ENCODE data around the gene PARP4.
"Not testable (repeated sequence)": the region's sequence is repeated elsewhere in the genome, so short reads cannot be mapped to it uniquely, and the experiment has no call there.

The PARP4 gene

DNA sequence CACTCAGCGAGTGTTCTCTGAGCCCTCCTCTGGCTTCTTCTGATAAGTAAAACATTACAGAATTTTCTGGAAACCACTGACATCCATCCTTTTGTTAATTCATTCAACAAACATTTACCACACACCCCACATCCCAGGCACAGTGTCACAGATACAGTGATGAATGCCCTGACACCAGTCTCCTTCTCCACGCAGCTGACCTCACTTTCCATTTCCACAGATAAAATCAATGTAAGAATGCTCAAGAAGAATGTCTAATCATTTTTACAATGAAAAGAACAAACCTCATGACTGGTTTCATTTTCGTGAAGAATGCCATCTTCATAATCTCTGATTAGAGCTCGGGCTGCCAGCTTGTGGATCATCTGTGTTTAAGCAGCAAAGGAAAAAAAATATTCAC, 69.2 kb downstream of the PARP4 start:
- no peak for DNase-seq (ENCODE audit: extremely low read depth, low read depth)
- H3K4me3 ChIP-seq (replicated peaks; ENCODE audit: low read depth, low read length) = no peak overlapping the region
- no peak for TF ChIP-seq CTCF (IDR thresholded peaks at IDR 0.05; ENCODE audit: low read depth, low read length, missing control alignments)

DNA sequence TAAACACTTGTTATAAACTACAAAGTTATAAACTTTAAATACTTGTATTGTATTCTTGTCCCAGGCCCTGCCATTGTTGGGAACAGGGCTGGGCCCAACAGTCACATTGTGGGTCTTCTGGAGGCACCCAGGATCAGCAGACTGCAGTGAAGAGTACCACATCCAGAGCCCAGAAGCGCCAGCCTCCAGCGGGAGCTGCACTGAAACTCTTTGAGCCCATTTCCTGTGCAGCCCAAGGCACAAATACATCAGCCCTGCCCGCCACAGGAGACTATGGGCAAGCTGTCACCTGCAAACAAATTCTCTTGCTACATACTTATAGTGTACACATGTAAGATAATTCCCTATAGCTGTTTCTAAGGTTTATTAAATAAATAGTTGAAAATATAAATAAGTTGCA, 86.5 kb downstream of the PARP4 start:
- not testable (repeated sequence) for H3K4me3 ChIP-seq (replicated peaks; ENCODE audit: low read depth, low read length); DNase-seq (ENCODE audit: extremely low read depth, low read depth)

DNA sequence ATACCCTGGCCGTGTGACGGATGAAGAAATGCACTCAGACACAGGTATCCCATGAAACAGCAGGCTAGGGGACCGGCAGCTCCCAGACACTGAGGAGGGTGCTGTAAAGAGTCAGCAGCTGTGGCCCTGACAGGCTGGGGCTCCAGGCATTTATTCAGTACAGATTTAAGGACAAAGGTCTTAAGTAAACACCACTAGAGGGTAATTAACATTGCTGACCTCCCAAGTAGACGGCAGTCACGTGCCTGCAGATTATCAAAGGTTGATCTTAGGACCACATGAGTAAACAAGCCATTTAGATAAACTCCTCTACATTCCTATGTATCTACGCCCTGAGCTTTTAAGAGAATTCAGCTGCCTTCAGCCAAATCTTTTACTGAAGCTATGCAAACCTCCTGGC, 92.9 kb downstream of the PARP4 start:
- DNase-seq (ENCODE audit: extremely low read depth, low read depth); H3K4me3 ChIP-seq (replicated peaks; ENCODE audit: low read depth, low read length): not testable (repeated sequence)

DNA sequence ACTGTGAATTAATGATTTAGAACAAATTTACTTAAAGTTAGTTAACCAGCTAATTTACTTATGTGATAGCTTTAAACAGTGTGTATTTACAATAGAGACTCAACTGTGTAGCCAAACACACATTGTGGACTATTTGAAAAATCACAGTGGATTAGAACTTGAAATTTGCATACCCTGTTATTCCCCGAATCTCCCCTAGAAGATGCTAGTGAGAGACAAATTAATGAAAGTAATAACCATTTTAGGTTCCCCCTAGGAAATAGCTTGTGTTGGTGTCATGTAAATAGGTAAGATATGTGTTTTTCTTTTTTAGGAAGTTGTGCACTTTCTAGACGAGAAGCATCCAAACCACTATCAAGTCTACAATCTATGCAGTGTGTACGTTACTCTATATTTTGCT, 104.7 kb downstream of the PARP4 start:
- no peak for DNase-seq (ENCODE audit: extremely low read depth, low read depth)
- no peak overlapping the region for H3K4me3 ChIP-seq (replicated peaks; ENCODE audit: low read depth, low read length)
- TF ChIP-seq CTCF (IDR thresholded peaks at IDR 0.05; ENCODE audit: low read depth, low read length, missing control alignments) = no peak

- TF ChIP-seq CTCF (IDR thresholded peaks at IDR 0.05; ENCODE audit: low read depth, low read length, missing control alignments) = no peak
- no peak for DNase-seq (ENCODE audit: extremely low read depth, low read depth)
- H3K4me3 ChIP-seq (replicated peaks; ENCODE audit: low read depth, low read length) = no peak overlapping the region
Measured at GRCh38 chr13:24406524-24406923, 106.1 kb downstream of the PARP4 start.

- no peak overlapping the region for H3K4me3 ChIP-seq (replicated peaks; ENCODE audit: low read depth, low read length)
- TF ChIP-seq CTCF (IDR thresholded peaks at IDR 0.05; ENCODE audit: low read depth, low read length, missing control alignments) = no peak
- DNase-seq (ENCODE audit: extremely low read depth, low read depth) = no peak
Measured at GRCh38 chr13:24396821-24397220, 115.8 kb downstream of the PARP4 start.

- no peak for TF ChIP-seq CTCF (IDR thresholded peaks at IDR 0.05; ENCODE audit: low read depth, low read length, missing control alignments)
- no peak for DNase-seq (ENCODE audit: extremely low read depth, low read depth)
- H3K4me3 ChIP-seq (replicated peaks; ENCODE audit: low read depth, low read length) = no peak overlapping the region
Measured at GRCh38 chr13:24392972-24393371, 119.6 kb downstream of the PARP4 start.

DNA sequence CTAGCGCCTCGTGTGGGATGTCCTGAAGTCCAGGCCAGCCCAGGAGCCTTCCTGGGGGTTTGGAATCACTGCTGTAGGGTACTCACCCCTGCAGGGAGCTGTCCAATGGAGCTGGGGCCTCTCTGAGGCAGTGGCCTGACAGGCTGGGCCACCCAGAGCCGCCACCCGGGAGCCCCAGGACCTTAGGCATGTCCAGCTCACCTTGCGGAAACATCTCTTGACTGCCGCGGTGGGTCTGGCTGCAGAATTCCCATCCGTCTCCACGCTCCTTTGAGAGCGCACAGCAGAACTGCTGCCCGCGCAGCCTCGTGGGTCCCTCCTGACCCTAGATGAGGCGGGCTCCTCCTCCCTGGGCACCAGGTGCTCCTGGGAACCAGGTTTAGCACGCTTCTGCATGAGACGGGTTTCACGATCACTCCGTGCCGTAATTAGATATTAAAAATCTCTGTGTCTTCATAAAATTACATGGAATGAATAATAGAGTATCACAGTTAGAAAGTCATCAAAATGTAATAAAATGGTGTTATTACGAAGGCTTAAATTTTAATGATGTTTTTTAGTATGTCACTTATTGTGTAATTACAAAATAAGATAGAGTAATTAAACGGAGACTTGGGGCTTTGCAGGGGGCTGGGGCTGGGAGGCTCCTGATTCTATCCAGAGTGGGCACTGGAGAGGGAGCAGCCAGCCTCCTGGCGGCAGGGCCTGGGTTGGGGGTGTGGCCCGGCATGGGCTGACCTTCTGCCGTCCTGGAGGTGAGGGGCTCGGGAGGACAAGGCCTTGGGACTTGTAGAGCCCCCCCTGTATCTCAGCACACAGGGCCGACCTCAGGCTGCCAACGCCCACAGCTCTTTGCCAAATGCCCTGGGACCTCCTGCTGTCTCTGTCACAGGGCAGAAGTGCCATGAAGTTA, 120.6 kb downstream of the PARP4 start:
- not testable (repeated sequence) for H3K4me3 ChIP-seq (replicated peaks; ENCODE audit: low read depth, low read length); DNase-seq (ENCODE audit: extremely low read depth, low read depth)

DNA sequence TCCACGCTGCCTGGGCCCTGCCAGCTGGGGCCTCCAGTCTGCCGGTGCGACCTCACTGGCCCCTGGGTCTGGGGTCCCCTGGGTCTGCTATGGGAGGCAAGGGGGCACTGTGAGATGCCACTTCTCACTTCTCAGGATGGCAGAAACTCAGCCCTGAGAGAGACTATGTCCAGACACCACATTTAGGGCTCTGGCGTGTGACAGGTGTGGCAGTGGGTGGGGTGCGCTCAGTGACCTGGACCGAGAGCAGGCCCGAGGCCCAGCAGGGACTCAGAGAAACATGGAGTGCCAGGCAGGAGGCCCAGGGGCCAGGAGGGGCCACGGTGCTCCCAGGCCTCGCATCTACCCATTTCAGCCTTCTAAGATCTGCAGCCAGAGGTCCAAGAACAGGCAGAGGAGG, 121.8 kb downstream of the PARP4 start:
- not testable (repeated sequence) for H3K4me3 ChIP-seq (replicated peaks; ENCODE audit: low read depth, low read length); DNase-seq (ENCODE audit: extremely low read depth, low read depth)
